DMS 273 (cell line): ENCODE results near the gene ORAI2.
"Not testable (repeated sequence)": the region's sequence is repeated elsewhere in the genome, so short reads cannot be mapped to it uniquely, and the experiment has no call there.

Source experiments
- DNase-seq: peaks from one replicate; lab custom pipeline; 2025; ENCODE audit not compliant: unreplicated experiment; lab: John Stamatoyannopoulos, UW

ORAI2 gene

GRCh38 chr7:102494473-102495149, 61.2 kb downstream of the ORAI2 start:
- DNase-seq: not testable (repeated sequence)

DNA sequence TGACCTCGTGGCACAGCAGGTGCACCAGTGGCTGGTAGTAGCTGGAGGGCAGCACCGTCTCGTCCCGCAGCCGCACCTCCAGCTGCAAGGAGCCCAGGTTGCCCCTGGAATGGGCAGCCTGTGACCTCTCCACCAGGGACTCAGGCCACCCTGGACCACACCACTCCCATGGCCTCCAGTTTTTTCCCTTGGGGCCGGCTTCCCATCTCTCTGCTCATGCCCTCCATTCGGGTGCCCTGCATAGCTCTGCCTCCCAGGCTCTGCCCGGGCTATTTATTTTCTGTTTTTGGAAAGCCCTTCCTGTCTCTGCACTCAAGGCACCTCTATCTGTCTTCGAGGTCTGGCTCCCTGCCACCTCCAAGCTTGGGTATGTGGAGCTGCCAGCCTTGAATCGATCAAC, 63.5 kb downstream of the ORAI2 start:
- DNase-seq: not testable (repeated sequence)

DNA sequence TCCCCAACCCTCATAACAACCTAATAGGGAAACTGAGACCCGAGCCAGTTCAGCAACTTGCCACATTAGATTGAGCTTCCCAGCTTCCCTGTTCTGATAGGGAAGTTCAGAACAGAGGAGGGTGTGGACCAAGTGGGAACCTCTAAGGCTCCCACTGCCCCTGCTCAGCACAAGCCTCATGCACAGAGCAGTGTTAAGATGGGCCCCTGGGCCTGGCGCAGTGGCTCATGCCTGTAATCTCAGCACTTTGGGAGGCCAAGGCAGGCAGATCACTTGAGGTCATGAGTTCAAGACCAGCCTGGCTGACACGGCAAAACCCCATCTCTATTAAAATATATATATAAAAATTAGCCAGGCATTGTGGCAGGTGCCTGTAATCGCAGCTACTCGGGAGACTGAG, 63.9 kb downstream of the ORAI2 start:
- DNase-seq: not testable (repeated sequence)

GRCh38 chr7:102498321-102498720, 64.9 kb downstream of the ORAI2 start:
- not testable (repeated sequence) for DNase-seq

DNA sequence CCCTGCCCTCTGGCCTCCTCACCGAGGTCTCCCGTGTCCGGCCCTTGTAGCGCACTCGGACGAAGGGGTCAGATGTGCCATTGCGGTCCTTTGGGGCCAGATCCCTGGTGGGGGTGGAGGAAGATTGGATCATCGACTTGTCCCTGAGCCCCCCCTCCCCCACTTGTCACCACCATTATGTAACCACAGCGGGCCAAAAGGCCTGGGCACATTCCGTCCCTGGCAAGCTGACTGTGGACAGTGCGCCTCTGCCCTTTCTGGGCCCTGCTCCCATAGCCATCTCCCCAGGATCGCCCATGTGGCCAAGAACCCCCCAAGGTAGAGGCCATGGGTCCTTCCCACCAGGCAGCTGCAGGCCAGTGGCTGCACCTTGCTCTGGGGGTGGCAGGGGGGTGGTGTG, 69.8 kb downstream of the ORAI2 start:
- DNase-seq: not testable (repeated sequence)

GRCh38 chr7:102505298-102506185, 72.2 kb downstream of the ORAI2 start:
- not testable (repeated sequence) for DNase-seq
